ENCODE data around the gene PRR5L.

GRCh38 chr11:36317992-36318391 lies 21.9 kb downstream of the PRR5L start:
- TF ChIP-seq CTCF (IDR thresholded peaks at IDR 0.05) (no peak), POLR2A (IDR thresholded peaks at IDR 0.05) (no peak)
